Neural progenitor cell (in vitro differentiated cells): ENCODE measurements around the gene BICRAL.

Experiments
- CTCF ChIP-seq: fragments of 200-600 bp; sonication (generic); IDR thresholded peaks from 2 replicates; pipeline ENCODE4 v1.5.1; 2017; ENCODE audit warnings: antibody characterized with exemption, mild to moderate bottlenecking
- EZH2phosphoT487 ChIP-seq: fragments of 200-600 bp; sonication (generic); IDR thresholded peaks from 2 replicates; pipeline ENCODE4 v1.6.1; 2017; ENCODE audit warnings: antibody characterized with exemption

- TF ChIP-seq CTCF, result no peak
- no peak for TF ChIP-seq EZH2phosphoT487
Measured at GRCh38 chr6:42779521-42779920, 2.3 kb upstream of the BICRAL start.
